ENCODE data around the gene PP2D1. TPM values are rescaled to one million over a fixed set of nuclear protein-coding genes. Genes with fewer than 3 reads are reported as not detected.

Gene PP2D1
- total RNA-seq, 1 experiment from 2014 or later, result not detected

- no peak overlapping the region for H3K9ac ChIP-seq (ENCODE audit: low read length)
- no peaks in the 10 kb centered on the region for H4K20me1 ChIP-seq (ENCODE audit: insufficient read depth)
- CTCF ChIA-PET, result no interaction called here
- no TSS peak for BruUV-seq (replicated peaks)
- POLR2A ChIA-PET, result no interaction called here
- no peaks in the 10 kb centered on the region for H3K79me2 ChIP-seq (ENCODE audit: insufficient read depth, low read length)
- no peaks in the 10 kb centered on the region for H3K27me3 ChIP-seq (ENCODE audit: insufficient read depth, low read length)
- H3K4me3 ChIP-seq (replicated peaks in 1 of 2; ENCODE audit: low read depth in 1 of 2, low read length in 2 of 2), result no peak overlapping the region
- H3K4me2 ChIP-seq (ENCODE audit: low read length), result no peak overlapping the region
- no peaks in the 10 kb centered on the region for H3K36me3 ChIP-seq (ENCODE audit: control insufficient read depth in 1 of 2, insufficient read depth in 2 of 2, low read length in 2 of 2)
- ATAC-seq (no peak), DNase-seq (ENCODE audit: low read depth, low spot score) (no peak)
- no peaks in the 10 kb centered on the region for H3K9me2 ChIP-seq (ENCODE audit: insufficient read depth)
- RAD21 ChIA-PET (ENCODE audit: low non-redundant PET in 1 of 2, low total read pairs in 2 of 2, uncharacterized antibody in 2 of 2, unreplicated experiment in 2 of 2), result no interaction called here
- no peaks in the 10 kb centered on the region for H3K9me3 ChIP-seq (ENCODE audit: control insufficient read depth in 1 of 2, insufficient read depth in 1 of 2, low read depth in 1 of 2, low read length in 2 of 2)
- TF ChIP-seq YY1 (IDR thresholded peaks at IDR 0.05; ENCODE audit: extremely low read depth, insufficient replicate concordance, low read depth, low read length) (no peak), CEBPB (IDR thresholded peaks at IDR 0.05; ENCODE audit: low read depth) (no peak), ELF1 (IDR thresholded peaks at IDR 0.05; ENCODE audit: borderline replicate concordance, low read depth) (no peak), JUND (IDR thresholded peaks at IDR 0.05) (no peak), CBX3 (IDR thresholded peaks at IDR 0.05; ENCODE audit: low read depth) (no peak), ZNF274 (IDR thresholded peaks at IDR 0.05; ENCODE audit: low read depth, low read length) (no peak), POLR2AphosphoS5 (IDR thresholded peaks at IDR 0.05; ENCODE audit: low read depth, low read length) (no peak), RAD21 (IDR thresholded peaks at IDR 0.05; ENCODE audit: low read depth) (no peak), ZFX (IDR thresholded peaks at IDR 0.05) (no peak)
- no peak overlapping the region for H2AFZ ChIP-seq (ENCODE audit: low read depth, low read length, poor library complexity, severe bottlenecking)
- intact Hi-C loops (cut with micrococcal nuclease), result no loop called here
- no peak overlapping the region for H3K27ac ChIP-seq (ENCODE audit: low read depth, low read length)
- H3K4me1 ChIP-seq (ENCODE audit: control insufficient read depth in 1 of 2, insufficient read depth in 2 of 2, low read length in 2 of 2), result no peaks in the 10 kb centered on the region
Measured at GRCh38 chr3:20015525-20015924, 3.5 kb upstream of the PP2D1 start.

- H3K9ac ChIP-seq (ENCODE audit: low read length), result no peak overlapping the region
- H3K27me3 ChIP-seq (ENCODE audit: insufficient read depth, low read length), result no peaks in the 10 kb centered on the region
- ChIA-PET RAD21 (ENCODE audit: low non-redundant PET in 1 of 2, low total read pairs in 2 of 2, uncharacterized antibody in 2 of 2, unreplicated experiment in 2 of 2) (no interaction called here), CTCF (no interaction called here), POLR2A (no interaction called here)
- H4K20me1 ChIP-seq (ENCODE audit: insufficient read depth), result no peaks in the 10 kb centered on the region
- no peak for TF ChIP-seq EGR1 (IDR thresholded peaks at IDR 0.05; ENCODE audit: low read depth)
- TF ChIP-seq ZBTB33 (IDR thresholded peaks at IDR 0.05; ENCODE audit: extremely low read depth, insufficient replicate concordance, low read length), result no peak
- intact Hi-C loops (cut with micrococcal nuclease), result no loop called here
- H3K36me3 ChIP-seq (ENCODE audit: control insufficient read depth in 1 of 2, insufficient read depth in 2 of 2, low read length in 2 of 2), result no peaks in the 10 kb centered on the region
- BruUV-seq (replicated peaks), result no TSS peak
- H3K9me2 ChIP-seq (ENCODE audit: insufficient read depth), result no peaks in the 10 kb centered on the region
- H2AFZ ChIP-seq (ENCODE audit: low read depth, low read length, poor library complexity, severe bottlenecking), result no peak overlapping the region
- no peak overlapping the region for H3K4me2 ChIP-seq (ENCODE audit: low read length)
- H3K4me1 ChIP-seq (ENCODE audit: control insufficient read depth in 1 of 2, insufficient read depth in 2 of 2, low read length in 2 of 2), result no peaks in the 10 kb centered on the region
- no peaks in the 10 kb centered on the region for H3K9me3 ChIP-seq (ENCODE audit: control insufficient read depth in 1 of 2, insufficient read depth in 1 of 2, low read depth in 1 of 2, low read length in 2 of 2)
- no peak overlapping the region for H3K4me3 ChIP-seq (replicated peaks in 1 of 2; ENCODE audit: low read depth in 1 of 2, low read length in 2 of 2)
- H3K27ac ChIP-seq (ENCODE audit: low read depth, low read length), result no peak overlapping the region
- ATAC-seq (no peak), DNase-seq (ENCODE audit: low read depth, low spot score) (no peak)
- H3K79me2 ChIP-seq (ENCODE audit: insufficient read depth, low read length), result no peaks in the 10 kb centered on the region
Measured at GRCh38 chr3:20013396-20013795, 1.3 kb upstream of the PP2D1 start.
